ENCODE results near the gene BAAT.

GRCh38 chr9:101323129-101323528 is 61.7 kb downstream of the BAAT start:
- TF ChIP-seq CTCF (IDR thresholded peaks at IDR 0.05): no peak
- no peak for TF ChIP-seq POLR2A (IDR thresholded peaks at IDR 0.05)
- no peak for TF ChIP-seq EP300 (IDR thresholded peaks at IDR 0.05)
